OCI-LY1 (cell line): ENCODE measurements around the gene KRT5.

Experiments
- H2AFZ ChIP-seq: fragments of 200-600 bp; sonication (generic), shearing (Covaris generic); 2 replicates; pipeline ENCODE4 v1.6.0; 2014; ENCODE audit warnings: antibody characterized with exemption, mild to moderate bottlenecking, low read length
- H3F3A ChIP-seq: fragments of 200-600 bp; sonication (generic), shearing (Covaris generic); 2 replicates; pipeline ENCODE4 v1.6.0; 2014; ENCODE audit warnings: mild to moderate bottlenecking, antibody characterized with exemption, low read length, moderate library complexity; ENCODE audit not compliant: insufficient read depth
- H3K27ac ChIP-seq: fragments of 200-600 bp; sonication (generic); 2 replicates; pipeline ENCODE4 v1.5.1; 2014; ENCODE audit warnings: low read length, mixed run types, mild to moderate bottlenecking, low read depth; ENCODE audit not compliant: poor library complexity, severe bottlenecking
- H3K27me3 ChIP-seq: fragments of 200-600 bp; sonication (generic); 2 replicates; pipeline ENCODE4 v1.6.0; 2014; ENCODE audit warnings: antibody characterized with exemption, mild to moderate bottlenecking, low read length, moderate library complexity; ENCODE audit not compliant: insufficient read depth
- H3K36me3 ChIP-seq: fragments of 200-600 bp; sonication (generic); 2 replicates; pipeline ENCODE4 v1.6.1; 2014; ENCODE audit warnings: mild to moderate bottlenecking, antibody characterized with exemption, low read length, moderate library complexity, mixed read lengths; ENCODE audit not compliant: insufficient read depth
- H3K4me1 ChIP-seq: fragments of 200-600 bp; sonication (generic); 2 replicates; pipeline ENCODE4 v1.5.1; 2014; ENCODE audit warnings: mild to moderate bottlenecking, low read length, moderate library complexity; ENCODE audit not compliant: insufficient read depth, severe bottlenecking
- H3K4me2 ChIP-seq: fragments of 200-600 bp; sonication (generic), shearing (Covaris generic); 2 replicates; pipeline ENCODE4 v1.6.1; 2014; ENCODE audit warnings: low read length
- H3K4me3 ChIP-seq: fragments of 200-600 bp; sonication (generic); 2 replicates; pipeline ENCODE4 v1.5.1; 2014; ENCODE audit warnings: low read length, low read depth, mild to moderate bottlenecking, mixed read lengths; ENCODE audit not compliant: poor library complexity, severe bottlenecking
- H3K79me2 ChIP-seq: fragments of 200-600 bp; shearing (Covaris generic); 2 replicates; pipeline ENCODE4 v1.6.1; 2016; ENCODE audit warnings: mixed run types, low read length, mixed read lengths; ENCODE audit not compliant: insufficient read depth
- H3K9ac ChIP-seq: fragments of 200-600 bp; sonication (generic), shearing (Covaris generic); 2 replicates; pipeline ENCODE4 v1.6.1; 2014; ENCODE audit warnings: mild to moderate bottlenecking, low read length, mixed read lengths
- H3K9me2 ChIP-seq: fragments of 200-600 bp; sonication (generic), shearing (Covaris generic); 2 replicates; pipeline ENCODE4 v1.6.1; 2014; ENCODE audit warnings: low read depth, mild to moderate bottlenecking, low read length, mixed read lengths
- H3K9me3 ChIP-seq: fragments of 200-600 bp; shearing (Covaris generic); 2 replicates; pipeline ENCODE4 v1.6.1; 2014; ENCODE audit warnings: low read length, mixed read lengths
- H4K20me1 ChIP-seq: fragments of 200-600 bp; sonication (generic), shearing (Covaris generic); 2 replicates; pipeline ENCODE4 v1.6.0; 2016; ENCODE audit warnings: mild to moderate bottlenecking, low read length; ENCODE audit not compliant: insufficient read depth
- CTCF ChIP-seq: fragments of 200-600 bp; sonication (generic), shearing (Covaris generic); IDR thresholded peaks from 2 replicates; pipeline ENCODE4 v1.5.1; 2017; ENCODE audit warnings: mild to moderate bottlenecking, antibody characterized with exemption, low read length, moderate library complexity, mixed read lengths
- EZH2 ChIP-seq: fragments of 200-600 bp; sonication (generic), shearing (Covaris generic); IDR thresholded peaks from 2 replicates; pipeline ENCODE4 v1.8.0; 2017; ENCODE audit warnings: borderline replicate concordance, mixed run types, mild to moderate bottlenecking, antibody characterized with exemption, low read length, moderate library complexity, mixed read lengths

The KRT5 gene

GRCh38 chr12:52521568-52522266, 1.5 kb upstream of the KRT5 start:
- Histone ChIP-seq H3K9me2 (no peaks in the 10 kb centered on the region), H3K9ac (no peak overlapping the region), H3F3A (no peaks in the 10 kb centered on the region), H4K20me1 (no peaks in the 10 kb centered on the region), H3K27ac (no peak overlapping the region), H3K79me2 (no peaks in the 10 kb centered on the region), H3K4me1 (no peaks in the 10 kb centered on the region), H3K4me3 (no peak overlapping the region), H3K27me3 (0 out of 2 replicates have a peak, but pooled peaks cover 5% of the 10 kb centered on the region), H3K4me2 (no peak overlapping the region), H2AFZ (no peak overlapping the region), H3K36me3 (no peaks in the 10 kb centered on the region), H3K9me3 (no peaks in the 10 kb centered on the region)
- TF ChIP-seq CTCF (no peak), EZH2 (no peak)

GRCh38 chr12:52521175-52521567, 977 bp upstream of the KRT5 start:
- no peaks in the 10 kb centered on the region for H3K9me3 ChIP-seq
- H3K79me2 ChIP-seq = no peaks in the 10 kb centered on the region
- H4K20me1 ChIP-seq = no peaks in the 10 kb centered on the region
- H3K27me3 ChIP-seq = 0 out of 2 replicates have a peak, but pooled peaks cover 5% of the 10 kb centered on the region
- TF ChIP-seq EZH2 (no peak), CTCF (no peak)
- H3K4me3 ChIP-seq = no peak overlapping the region
- H3K36me3 ChIP-seq = no peaks in the 10 kb centered on the region
- no peaks in the 10 kb centered on the region for H3F3A ChIP-seq
- H3K4me1 ChIP-seq = no peaks in the 10 kb centered on the region
- no peak overlapping the region for H3K4me2 ChIP-seq
- H2AFZ ChIP-seq = no peak overlapping the region
- no peak overlapping the region for H3K9ac ChIP-seq
- no peaks in the 10 kb centered on the region for H3K9me2 ChIP-seq
- H3K27ac ChIP-seq = no peak overlapping the region

- Histone ChIP-seq H3K9ac (no peak overlapping the region), H3K79me2 (no peaks in the 10 kb centered on the region), H3K9me3 (no peaks in the 10 kb centered on the region), H3K36me3 (no peaks in the 10 kb centered on the region), H3K27ac (no peak overlapping the region), H3K4me3 (no peak overlapping the region), H3K4me2 (no peak overlapping the region), H4K20me1 (no peaks in the 10 kb centered on the region), H3K9me2 (no peaks in the 10 kb centered on the region), H2AFZ (no peak overlapping the region), H3K4me1 (no peaks in the 10 kb centered on the region), H3K27me3 (0 out of 2 replicates have a peak, but pooled peaks cover 5% of the 10 kb centered on the region), H3F3A (no peaks in the 10 kb centered on the region)
- TF ChIP-seq EZH2 = no peak
- no peak for TF ChIP-seq CTCF
Measured at GRCh38 chr12:52519387-52519703, 849 bp downstream of the KRT5 start.
